Stimulated activated CD8-positive, alpha-beta memory T cell treated with anti-CD3 and anti-CD28 coated beads, Interleukin-15, amount 100 ng/mL, for 1 hour (primary cell): ENCODE data around the gene IGFL4.
"Not testable (repeated sequence)": the region's sequence is repeated elsewhere in the genome, so short reads cannot be mapped to it uniquely, and the experiment has no call there.

Source experiments
- DNase-seq: peaks from one replicate; pipeline ENCODE4 v3.0.0-alpha.2; 2020; ENCODE audit warnings: low read depth

Gene IGFL4

DNA sequence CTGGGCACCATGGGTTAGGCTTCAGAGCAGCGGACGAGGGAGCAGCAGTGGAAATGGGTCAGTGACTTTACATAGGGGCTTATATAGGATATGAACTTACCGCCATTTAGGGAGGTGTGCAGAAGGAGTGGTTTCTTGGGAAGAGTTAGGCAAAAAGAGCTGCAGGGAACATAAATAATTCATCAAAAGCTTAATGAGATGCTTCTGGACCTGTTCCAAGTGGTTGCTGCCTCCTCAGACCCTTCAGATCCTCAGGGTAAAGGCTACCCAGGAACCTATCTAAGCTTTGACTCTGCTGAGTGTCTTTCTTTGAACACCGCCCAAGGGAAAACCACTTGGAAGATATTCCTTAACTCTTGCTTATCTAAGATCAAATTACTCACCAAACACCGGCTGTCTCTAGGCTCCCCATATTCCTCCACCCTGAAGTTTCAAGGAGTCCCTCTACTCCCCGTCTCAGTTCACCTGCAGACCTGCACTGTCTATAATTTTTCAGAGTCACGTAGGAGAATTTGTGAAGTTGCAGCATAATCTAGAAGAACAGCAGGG is at the start of gene IGFL4:
Gene IGFL4 (minus strand): TSS at position 51 of the 549 bp plus-strand sequence. CDS start 40 bp downstream, at position 11.
- no peak for DNase-seq

DNA sequence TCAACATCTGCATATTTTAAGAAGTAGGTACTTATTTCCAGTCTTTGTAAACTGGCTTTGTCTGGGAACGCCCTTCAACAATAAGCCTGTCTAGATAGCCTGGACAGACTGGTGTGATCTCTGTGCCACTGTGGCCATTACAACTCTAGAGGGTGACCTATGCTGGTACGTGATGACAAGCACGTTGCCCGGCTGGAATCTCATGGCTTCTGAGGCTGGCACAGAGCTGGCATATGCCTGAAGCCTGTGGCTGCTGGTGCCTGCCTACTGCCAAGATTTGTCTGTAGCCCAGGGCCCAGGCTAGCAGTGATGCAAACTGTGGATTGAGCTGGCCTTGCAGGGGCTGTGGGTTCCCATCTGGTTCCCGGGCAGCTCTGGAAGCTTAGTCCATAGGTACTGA is 49.6 kb upstream of the IGFL4 start:
- no peak for DNase-seq

DNA sequence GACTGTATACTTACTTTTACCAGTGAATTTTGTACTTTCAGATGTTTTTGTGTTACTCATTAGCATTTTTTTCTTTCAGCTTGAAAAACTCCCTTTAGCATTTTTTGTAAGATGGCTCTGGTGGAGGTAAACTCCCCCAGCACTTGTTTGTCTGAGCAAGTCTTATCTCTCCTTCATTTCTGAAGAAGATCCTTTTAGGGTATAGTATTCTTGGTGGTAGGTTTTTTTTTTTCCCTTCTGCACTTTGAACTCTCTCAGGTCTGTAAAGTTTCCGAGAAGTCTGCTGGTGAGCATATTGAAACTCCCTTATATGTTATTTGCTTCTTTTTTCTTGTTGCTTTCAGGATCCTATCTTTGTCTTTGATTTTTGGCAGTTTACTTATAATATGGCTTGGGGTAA is 48.6 kb upstream of the IGFL4 start:
- DNase-seq: no peak

DNA sequence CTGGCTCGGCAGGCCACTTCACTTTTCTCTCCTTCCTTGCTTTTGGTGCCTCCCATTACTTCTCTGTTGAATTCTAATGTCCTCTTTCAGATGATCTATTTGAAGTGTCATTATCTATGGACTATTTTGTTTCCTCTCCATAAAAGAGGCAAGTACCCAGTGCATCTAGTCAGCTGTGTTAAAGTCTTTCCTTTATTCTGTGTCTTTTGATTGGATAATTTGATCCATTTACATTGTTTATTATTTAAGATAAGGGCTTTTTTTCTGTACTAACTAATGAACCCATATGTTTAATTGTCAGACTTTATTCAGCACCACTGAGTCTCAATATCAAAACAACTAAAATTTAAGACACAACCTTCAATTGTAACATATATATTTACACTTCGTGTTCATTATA is 47.3 kb upstream of the IGFL4 start:
- DNase-seq: no peak

DNA sequence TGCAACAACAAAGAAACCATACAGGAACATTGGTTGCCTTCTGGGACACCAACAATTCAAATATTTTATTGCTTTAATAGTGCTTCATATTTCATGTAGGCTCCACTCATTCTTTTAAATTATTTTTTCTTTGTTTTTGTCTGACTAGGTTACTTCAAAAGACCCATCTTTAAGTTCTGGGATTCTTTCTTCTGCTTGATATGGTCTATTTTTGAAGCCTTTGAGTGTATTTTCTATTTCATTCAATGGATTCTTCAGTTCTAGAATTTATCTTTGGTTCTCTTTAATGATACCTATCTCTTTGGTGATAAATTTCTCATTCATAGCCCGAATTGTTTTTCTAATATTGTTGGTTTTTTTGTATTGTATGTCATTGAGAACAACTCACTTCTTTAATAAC is 45.1 kb upstream of the IGFL4 start:
- no peak for DNase-seq

DNA sequence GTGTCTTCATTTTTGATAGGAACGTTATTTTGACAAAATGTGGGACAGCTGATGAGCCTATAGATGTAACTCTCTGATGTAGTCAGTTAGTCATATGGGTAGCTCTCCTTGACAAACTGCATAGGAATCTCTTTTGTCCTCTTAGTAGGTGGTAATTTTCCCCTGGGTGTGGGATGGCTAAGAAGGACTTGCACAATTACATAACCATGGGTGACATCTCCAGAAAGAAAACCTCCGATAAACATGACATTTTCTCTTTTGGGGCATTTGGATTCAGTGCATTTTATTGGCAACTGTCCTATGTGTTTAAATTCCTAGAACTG is 41.9 kb upstream of the IGFL4 start:
- no peak for DNase-seq

DNA sequence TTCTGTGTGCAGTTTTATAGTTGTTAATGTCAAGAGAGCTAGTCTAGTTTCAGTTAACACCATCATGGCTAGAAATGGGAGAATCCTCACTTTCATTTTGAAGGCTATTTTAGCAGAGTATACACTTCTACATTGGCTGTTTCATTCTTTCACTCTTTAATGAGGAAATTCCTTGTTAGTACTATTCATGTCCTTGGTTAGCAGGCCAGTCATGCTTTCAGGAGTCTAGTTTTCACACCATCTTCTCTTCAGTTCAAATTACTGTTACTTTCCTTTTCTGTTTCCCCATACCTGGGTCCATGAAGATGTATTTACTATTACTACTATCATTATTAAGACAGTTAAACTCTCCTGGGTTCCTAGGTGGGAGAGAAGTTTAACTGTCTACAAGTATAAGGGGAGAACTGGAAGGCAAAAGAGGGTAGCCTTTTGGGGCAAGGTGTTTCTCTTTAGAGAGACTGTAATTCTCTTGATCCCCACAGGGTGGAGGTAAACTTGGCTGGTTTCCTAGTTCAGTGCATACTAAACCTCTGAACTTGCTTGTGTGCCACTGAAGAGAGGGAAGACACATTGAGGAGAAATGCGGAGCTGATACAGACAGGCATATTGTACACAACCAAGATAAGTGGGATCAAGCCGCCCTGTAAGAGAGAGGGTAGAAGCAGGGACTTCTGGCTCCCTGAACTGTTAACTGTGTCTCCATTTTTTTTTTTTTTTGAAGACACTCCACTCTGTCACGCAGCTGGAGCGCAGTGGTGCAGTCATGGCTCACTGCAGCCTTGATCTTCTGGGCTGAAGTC is 41.3 kb upstream of the IGFL4 start:
- no peak for DNase-seq

DNA sequence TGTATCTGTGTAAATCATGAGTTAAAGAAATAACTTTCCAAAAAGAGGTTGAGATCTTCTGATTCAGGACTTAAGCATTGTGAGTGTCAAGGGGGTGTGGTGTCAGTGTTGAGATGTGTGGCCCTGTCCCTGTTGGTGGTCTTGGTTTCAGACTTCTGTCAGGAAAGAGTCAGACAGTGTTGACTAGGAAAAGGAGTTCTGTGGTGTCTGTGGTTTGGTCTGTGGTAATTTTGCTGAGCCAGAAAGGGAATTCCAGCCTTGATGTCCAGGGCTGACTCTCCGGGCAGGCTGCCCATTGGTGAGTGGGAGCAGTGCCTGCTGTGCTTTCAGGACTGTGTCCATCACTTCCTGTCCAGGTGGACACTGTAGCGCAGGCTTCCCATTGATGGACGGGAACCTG is 39.8 kb upstream of the IGFL4 start:
- no peak for DNase-seq

DNA sequence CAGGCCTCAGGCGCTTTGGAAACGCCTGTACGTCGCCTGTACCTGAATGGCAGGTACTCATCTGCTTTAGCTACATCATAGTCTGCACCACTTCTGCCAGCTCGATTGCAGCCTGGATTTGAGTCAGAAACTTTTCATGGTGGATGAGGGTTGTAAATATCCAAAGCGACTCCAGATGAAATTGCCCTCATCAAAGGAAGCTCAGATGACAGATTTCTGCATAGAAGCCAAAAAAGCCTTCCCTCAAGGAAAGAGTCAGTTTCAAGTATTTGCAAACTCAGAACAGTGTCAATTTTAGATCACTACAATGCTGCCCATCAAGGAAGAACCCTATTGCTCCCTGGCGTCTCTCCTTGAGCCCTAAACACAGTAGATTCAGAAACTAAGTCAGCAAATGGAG is 38.8 kb upstream of the IGFL4 start:
- DNase-seq: no peak

DNA sequence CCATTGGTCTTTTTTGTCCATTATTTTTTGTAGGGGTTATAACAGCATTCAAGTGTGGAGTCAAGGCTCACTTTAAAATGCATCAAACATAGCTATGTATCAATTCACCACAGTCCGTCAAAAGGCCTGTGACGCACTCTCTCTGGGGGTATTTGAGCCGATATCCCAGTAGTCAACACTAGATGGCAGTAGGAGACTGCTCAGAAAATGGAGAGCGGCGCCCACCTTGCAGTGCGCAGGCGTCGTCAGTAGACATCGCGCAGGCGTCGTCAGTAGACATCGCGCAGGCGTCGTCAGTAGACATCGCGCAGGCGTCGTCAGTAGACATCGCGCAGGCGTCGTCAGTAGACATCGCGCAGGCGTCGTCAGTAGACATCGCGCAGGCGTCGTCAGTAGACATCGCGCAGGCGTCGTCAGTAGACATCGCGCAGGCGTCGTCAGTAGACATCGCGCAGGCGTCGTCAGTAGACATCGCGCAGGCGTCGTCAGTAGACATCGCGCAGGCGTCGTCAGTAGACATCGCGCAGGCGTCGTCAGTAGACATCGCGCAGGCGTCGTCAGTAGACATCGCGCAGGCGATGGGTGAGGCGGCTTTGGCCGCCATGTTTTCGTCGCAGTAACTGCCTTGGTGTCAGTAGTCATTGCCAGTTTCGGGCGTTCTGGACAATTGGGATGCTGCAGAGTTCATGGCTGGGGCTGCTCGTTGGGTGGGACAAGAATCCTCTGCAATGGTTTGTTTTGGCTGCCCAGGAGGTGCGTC is 38.0 kb upstream of the IGFL4 start:
- DNase-seq: not testable (repeated sequence)

DNA sequence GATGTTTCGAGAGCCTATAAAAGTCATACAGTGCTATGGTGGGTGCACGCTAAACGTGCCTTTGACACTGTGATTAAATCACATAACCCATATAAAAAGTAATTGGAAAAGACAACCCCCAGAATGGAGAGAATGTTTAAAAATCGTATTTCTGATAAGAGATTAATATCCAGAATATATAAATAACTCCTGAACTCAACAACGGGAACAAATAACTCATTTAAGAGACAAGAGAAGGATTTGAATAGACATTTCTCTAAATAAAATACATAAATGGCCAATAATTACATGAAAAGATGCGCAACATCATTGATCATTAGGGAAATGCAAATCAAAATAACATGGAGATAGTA is 37.0 kb upstream of the IGFL4 start:
- no peak for DNase-seq

DNA sequence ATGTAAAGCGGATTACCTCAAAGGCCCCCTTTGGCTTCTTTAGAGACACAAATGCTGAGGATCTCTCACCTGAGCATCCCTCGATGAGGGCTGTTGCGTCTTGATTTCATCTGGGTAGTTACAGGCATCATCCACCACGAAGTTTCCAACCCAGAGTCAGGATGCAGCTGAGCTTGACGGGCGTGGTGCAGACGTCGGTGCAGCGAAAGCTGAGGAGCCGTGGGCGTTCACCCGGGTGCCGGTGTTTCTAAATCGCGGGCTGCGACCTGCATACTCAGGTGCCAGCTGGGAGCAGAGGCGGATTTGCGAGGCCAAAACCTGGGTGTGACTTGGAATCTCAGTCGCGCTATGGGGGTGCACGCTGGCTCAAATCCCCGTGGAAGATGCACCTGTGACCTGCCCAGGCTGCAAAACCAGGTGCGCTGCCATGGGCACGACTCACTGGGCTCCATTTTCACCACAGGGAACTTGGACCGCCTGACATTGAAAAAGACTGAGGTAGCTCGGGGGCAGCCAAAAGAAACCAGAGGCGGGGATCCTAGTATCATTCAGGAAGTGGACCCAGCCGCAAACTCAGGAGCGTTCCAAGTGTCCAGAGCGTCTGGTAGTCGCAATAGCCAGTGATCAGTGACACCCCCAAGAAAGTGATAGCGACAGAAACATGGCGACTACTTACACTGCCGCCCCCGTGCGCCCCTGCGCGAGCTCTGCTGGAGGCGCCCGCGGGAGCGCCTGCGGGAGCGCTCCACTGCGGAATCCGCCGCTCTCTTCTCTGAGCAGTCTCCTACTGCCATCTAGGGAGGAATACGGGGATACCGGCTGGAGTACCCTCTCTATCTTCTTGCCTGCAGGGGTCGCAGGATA is 36.4 kb upstream of the IGFL4 start:
- no peak for DNase-seq

DNA sequence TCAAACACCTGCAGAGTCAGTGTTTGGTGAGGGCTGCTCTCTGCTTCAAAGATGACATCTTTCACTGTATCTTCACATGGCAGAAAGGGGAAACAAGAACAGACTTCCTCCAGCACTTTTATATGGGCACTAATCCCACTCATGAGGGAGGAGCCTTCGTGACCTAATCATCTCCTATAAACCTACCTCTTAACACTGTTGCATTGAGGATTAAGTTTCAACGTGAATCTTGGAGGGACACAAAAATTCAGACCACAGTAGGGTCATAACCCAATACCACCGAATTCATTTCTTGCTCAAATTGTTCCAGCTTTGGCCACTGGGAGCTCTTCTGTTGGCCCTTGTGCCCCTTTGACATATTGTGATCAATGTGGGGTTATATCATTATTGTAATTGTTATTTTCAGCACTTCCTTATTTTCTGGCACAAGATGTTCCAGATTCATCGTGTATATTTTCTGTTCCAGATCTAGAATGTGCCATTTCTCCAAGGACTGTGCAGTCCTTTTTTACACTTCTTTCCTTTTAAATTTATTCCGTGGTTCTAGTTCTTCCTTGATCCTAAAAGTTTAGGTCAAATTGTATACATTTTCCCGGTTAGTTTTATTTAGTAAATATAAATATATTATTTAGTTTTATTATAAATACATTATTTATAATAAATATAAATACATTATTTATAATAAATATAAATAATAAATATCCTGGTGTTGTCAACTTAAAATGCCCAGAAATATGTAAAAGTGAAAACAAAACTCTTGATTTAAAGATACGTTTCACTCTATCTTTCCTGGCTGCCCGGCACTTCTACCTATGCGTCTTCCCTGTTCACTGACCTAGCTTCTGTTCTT is 35.5 kb upstream of the IGFL4 start:
- DNase-seq: no peak

DNA sequence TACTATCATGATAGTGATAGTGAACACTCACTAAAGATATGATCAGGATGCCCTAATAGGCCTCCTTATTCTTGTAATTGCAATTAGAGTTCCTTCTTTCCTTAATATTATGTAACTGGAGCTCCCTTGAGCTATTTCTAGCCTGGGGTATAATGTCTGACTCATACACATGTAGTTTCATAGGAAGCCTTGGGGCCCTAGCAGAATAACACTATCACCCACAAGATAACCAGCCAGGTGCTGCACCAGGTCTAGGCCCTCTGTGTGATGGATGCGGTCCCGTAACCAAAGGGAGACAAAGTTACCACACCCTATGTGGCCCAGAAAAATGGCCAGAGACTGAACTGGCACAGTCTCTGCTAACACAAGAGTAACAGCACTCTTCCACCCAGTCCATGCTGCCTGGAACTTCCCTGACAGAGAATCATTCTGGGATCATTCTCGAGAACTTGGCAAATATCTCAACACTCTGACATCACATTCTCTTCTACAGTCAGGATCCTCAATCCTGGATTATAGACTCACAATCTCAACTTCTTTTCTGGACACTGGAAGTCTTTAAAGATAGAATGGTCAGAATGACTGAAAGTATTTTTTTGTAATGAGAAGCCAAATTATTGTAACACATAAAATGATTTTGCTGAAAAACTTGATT is 32.6 kb upstream of the IGFL4 start:
- DNase-seq: no peak

DNA sequence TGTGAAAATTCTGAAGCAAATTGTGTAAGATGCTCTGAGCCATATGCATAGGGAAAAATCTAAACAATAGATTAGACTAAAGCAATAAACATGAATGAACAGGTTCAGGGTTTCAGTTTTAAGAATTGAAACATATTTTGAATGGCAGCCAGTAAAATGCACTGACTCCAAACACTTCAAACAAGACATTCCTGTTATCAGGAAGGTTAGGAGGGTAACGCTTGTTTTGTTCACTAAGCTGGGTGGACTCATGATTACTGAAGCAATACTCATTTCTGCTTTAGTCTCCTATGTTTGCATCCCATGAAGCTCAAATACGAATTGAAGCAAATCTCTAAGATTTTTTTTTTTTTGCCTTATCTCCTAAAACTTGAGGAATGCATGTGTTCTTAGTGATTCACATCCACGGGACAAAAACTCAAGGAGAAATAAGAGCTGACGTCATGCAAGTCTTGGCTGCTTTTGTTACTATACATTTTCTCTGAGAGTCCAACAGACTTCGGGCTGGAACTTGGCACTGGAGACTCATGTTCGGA is 29.1 kb upstream of the IGFL4 start:
- DNase-seq: no peak

DNA sequence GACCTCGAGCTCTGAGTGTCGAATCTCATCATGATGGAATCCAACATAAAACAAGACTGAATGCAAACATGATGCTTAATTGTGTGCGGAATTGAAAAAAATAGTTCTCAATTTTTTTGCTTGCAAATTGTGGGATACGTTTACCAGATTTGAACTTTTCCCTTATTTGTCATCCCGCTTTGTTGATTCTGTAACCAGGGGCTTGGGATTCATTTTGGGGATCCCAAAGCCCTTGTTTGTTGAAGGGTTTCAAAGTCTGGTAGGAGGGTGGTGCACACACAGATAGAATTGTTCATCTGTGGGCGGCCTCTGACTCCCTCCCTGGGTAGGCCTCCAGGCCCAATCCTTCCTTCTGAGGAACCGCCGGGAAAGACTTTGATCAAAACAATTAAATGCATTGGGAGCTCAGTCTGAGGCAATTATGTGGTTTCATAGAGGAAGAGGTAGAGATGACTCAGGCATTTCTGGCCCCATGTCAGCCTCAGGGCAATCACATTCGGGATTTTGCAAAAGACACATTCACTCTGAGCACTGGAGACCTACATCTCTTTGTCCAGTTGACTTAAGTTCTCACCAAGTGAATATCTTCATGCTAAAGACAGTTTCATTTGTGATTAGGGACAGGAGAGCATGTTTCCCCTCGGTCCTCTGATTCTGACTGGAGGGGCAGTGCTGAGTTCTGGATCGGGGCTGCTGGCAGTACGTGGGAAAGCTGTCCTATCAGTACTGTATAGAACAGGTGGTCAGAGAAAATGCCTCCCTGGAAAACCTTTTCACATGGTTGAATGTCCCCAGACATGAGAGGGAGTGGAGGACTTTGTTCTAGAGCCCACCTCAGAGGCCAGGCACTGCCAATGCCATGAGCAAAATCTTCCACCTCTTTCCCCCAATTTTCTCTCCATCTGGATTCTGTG is 27.8 kb upstream of the IGFL4 start:
- DNase-seq: no peak

DNA sequence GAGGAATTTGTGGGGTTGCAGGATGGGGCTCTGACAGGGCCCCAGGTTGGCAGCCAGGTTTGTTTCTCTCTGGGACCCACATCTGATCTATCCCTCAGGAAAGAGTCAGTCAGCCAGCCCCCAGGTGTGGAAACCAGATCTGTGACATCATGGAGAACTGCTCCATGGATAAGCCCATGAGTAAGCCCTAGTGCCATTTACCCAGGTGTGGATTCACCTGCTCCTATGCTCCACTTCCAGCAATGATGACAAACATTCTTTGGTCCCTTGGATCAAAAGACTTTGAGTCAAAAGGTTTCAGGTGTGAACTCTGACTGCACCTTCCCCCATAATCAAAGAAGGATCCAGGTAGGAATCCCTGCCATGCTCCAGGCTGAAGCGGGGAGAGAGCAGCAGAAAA is 26.9 kb upstream of the IGFL4 start:
- no peak for DNase-seq

DNA sequence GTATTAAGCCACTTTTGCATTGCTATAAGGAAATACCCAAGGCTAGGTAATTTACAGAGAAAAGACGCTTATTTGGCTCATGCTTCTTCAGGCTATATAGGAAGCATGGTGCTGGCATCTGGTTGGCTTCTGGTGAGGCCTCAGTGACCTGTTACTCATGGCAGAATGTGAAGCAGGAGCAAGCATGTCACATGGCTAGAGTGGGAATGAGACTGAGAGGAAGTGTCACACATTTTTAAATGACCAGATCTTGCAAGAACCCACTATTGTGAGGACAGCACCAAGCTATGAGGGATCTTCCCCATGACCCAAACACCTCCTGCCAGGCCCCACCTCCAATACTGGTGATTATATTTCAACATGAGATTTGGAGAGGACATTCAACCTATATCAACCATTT is 25.7 kb upstream of the IGFL4 start:
- no peak for DNase-seq

DNA sequence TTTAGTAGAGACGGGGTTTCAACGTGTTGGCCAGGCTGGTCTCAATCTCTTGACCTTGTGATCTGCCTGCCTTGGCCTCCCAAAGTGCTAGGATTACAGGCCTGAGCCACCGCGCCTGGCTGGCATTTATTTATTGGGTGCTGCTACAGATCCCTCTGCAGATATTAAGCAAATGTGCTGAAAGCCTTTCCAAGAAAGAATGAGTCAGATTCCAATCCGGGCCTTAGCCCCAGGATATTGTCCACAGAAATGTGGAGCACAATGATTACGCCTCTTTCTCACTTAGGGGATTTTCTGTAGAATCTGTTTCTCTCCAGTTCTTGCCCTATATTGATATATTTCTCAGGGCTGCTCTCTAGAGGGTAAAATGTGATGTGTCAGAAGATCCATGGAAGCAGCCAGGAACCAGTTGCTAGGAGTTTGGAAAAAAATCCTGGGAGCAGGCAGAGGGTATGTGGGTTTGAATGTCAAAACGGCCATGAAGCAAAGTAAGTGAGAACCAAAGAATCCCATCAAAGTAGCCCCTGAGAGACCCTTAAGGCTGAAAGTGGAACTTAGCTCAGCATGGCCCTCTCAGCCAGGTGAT is 24.8 kb upstream of the IGFL4 start:
- DNase-seq: no peak
